Activated CD4-positive, CD25-positive, alpha-beta regulatory T cell treated with anti-CD3 and anti-CD28 coated beads, Interleukin-2, amount 50 U/mL, for 24 hours (primary cell): Measurements from ENCODE around the gene PITPNM3.
"Not testable (repeated sequence)": the region's sequence is repeated elsewhere in the genome, so short reads cannot be mapped to it uniquely, and the experiment has no call there.

Experiments
- ATAC-seq, 2 donors: fragments of 150-1000 bp; cut with Tn5 transposase; one replicate each; pipeline ENCODE4 v1.10.0; 2021; ENCODE audit warnings: mild to moderate bottlenecking in 1 of 2, moderate library complexity in 1 of 2

PITPNM3 gene

GRCh38 chr17:6556121-6557039 lies at the start of gene PITPNM3:
PITPNM3 (minus strand) TSS chr17:6556555; CDS start chr17:6556406, 149 bp downstream.
- ATAC-seq: no peak

GRCh38 chr17:6605142-6605541 lies 48.8 kb upstream of the PITPNM3 start:
- ATAC-seq: no peak

GRCh38 chr17:6603744-6604325 lies 47.5 kb upstream of the PITPNM3 start:
- no peak for ATAC-seq

GRCh38 chr17:6602141-6602540 lies 45.8 kb upstream of the PITPNM3 start:
- ATAC-seq: no peak

GRCh38 chr17:6599364-6599763 lies 43.0 kb upstream of the PITPNM3 start:
- no peak for ATAC-seq

- ATAC-seq: no peak
Observed at GRCh38 chr17:6597727-6598126, 41.4 kb upstream of the PITPNM3 start.

- ATAC-seq: no peak
Observed at GRCh38 chr17:6596941-6597340, 40.6 kb upstream of the PITPNM3 start.

GRCh38 chr17:6596511-6596910 lies 40.2 kb upstream of the PITPNM3 start:
- ATAC-seq: no peak

GRCh38 chr17:6596081-6596480 lies 39.7 kb upstream of the PITPNM3 start:
- no peak for ATAC-seq

GRCh38 chr17:6593371-6593770 lies 37.0 kb upstream of the PITPNM3 start:
- ATAC-seq: not testable (repeated sequence)

GRCh38 chr17:6592173-6592572 lies 35.8 kb upstream of the PITPNM3 start:
- no peak for ATAC-seq

GRCh38 chr17:6591599-6592158 lies 35.3 kb upstream of the PITPNM3 start:
- ATAC-seq: no peak

- no peak for ATAC-seq
Observed at GRCh38 chr17:6589266-6589946, 33.1 kb upstream of the PITPNM3 start.

GRCh38 chr17:6588165-6588564 lies 31.8 kb upstream of the PITPNM3 start:
- ATAC-seq: no peak

GRCh38 chr17:6587310-6587709 lies 31.0 kb upstream of the PITPNM3 start:
- no peak for ATAC-seq

- ATAC-seq: no peak
Observed at GRCh38 chr17:6583411-6583810, 27.1 kb upstream of the PITPNM3 start.

GRCh38 chr17:6580625-6581024 lies 24.3 kb upstream of the PITPNM3 start:
- ATAC-seq: no peak

GRCh38 chr17:6578491-6578890 lies 22.1 kb upstream of the PITPNM3 start:
- ATAC-seq: no peak

- no peak for ATAC-seq
Observed at GRCh38 chr17:6577686-6578263, 21.4 kb upstream of the PITPNM3 start.

- no peak for ATAC-seq
Observed at GRCh38 chr17:6576038-6576785, 19.9 kb upstream of the PITPNM3 start.

GRCh38 chr17:6575596-6575988 lies 19.2 kb upstream of the PITPNM3 start:
- ATAC-seq: no peak
